Measurements from ENCODE around the gene ATL3. TPM values are rescaled to one million over a fixed set of nuclear protein-coding genes. Genes with fewer than 3 reads are reported as not detected.

The ATL3 gene, protein sequence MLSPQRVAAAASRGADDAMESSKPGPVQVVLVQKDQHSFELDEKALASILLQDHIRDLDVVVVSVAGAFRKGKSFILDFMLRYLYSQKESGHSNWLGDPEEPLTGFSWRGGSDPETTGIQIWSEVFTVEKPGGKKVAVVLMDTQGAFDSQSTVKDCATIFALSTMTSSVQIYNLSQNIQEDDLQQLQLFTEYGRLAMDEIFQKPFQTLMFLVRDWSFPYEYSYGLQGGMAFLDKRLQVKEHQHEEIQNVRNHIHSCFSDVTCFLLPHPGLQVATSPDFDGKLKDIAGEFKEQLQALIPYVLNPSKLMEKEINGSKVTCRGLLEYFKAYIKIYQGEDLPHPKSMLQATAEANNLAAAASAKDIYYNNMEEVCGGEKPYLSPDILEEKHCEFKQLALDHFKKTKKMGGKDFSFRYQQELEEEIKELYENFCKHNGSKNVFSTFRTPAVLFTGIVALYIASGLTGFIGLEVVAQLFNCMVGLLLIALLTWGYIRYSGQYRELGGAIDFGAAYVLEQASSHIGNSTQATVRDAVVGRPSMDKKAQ
- total RNA-seq: 129 and 159 TPM in 2 replicates

DNA sequence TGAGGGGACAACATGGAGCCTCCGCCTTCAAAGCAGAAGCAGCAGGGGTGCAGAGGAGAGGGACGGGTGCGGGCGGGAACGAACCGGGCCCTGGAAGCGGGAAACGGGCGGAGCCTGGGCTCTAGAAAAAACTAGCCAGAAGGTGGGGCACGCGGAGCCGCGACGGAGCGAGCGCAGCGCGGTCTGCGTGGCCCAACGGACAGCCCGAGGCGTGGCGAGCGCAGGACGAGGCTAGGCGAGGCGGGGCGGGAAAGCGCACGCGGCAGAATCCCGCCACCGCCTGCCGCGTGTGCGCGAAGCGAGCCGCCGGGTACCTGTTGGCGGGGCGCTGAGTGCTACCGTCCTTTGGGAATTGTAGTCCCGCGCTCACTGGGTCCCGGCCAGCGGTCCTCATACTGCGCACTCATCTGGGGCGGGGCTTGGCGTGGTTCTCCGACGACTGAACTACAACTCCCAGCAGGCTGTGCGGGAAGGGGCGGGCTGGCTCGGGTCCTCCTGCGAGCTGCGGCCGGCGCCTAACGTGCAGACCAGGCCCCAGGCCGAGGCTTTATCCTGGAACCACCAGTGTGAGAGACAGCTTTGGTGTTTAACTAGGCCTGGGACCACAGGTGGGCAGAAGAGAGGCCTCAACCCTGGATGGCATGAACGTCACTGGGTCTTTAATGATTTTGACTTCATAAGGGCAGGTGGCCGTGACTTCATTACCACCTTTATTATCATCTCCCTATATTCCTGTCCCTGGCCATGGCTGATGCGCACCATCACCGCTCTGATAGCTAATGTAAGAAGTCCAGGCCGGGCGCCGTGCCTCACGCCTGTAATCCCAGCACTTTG, at the start of gene ATL3:
Gene ATL3, minus strand, starts transcription at position 55 of the 834 bp plus-strand sequence. Its CDS starts 41 bp downstream, at position 14.

DNA sequence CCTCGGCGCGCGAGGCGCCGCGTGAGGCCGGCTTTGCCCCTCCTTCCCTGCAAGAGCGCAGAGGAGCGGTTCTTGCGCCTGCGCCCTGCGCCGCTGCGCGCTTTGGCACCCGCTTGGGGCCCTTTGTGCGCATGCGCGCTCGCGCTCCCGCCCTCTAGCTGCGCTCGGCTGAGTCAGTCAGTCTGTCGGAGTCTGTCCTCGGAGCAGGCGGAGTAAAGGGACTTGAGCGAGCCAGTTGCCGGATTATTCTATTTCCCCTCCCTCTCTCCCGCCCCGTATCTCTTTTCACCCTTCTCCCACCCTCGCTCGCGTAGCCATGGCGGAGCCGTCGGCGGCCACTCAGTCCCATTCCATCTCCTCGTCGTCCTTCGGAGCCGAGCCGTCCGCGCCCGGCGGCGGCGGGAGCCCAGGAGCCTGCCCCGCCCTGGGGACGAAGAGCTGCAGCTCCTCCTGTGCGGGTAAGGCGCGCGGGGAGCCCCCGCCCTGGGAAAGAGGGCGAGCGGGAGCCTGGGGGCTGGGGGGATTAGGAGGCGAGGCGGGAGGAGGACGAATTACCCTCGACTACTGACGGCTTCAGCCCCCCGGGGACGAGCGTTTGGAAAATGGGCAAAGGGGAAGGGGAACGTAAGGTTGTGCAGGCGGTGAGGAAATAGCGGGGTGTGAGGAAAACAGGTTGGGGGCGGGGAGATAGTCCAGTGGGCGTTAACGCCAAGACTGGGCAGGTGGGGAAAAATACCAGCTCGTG, 10.3 kb upstream of the ATL3 start, which contains the start of gene RTN3:
Gene RTN3, plus strand, starts transcription at position 180 of the 745 bp plus-strand sequence. Its CDS starts 137 bp downstream, at position 317.

DNA sequence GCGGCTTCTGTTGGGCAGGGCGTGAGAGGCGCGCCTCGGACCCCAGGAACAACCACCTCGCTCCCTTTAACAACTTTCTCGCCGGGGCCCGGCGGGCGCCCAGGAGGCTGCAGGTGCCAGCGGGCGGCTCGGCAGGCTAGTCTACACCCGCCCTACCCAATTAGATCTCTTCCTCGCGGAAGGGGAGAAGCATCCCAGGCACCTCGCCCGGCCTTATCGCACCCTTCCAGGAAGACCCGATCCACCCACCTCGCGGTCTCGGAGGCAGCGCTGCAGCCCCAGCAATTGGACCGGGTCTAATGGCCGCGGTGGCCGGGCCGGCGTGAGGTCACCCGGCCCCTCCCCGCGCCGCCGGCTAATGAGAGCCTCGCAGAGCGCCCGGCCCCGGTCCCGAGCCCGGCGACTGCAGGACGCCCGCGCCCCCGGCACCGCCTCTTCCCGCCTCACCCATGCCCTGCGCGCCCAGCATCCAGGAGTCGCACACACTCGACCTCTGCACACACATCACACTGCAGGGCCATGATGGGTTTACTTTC, 57.0 kb downstream of the ATL3 start, which contains the start of gene PLAAT3:
Gene PLAAT3, minus strand, starts transcription at position 298 of the 536 bp plus-strand sequence. CDS start 419 bp downstream, outside the sequence.

Small RNA genes within 50 kb of the gene (small RNA-seq; reads per million reads assigned to genes)
- not detected for gene AP000753.3

Other genes starting within 250 kb of the ATL3 start
- gene PLAAT5, start 180.2 kb downstream of the ATL3 start, total RNA-seq: under 0.01 and 0.73 TPM in 2 replicates
- under 0.01 and 0.20 TPM in 2 replicates for gene LGALS12, start 165.3 kb downstream of the ATL3 start, total RNA-seq
- 2.3 and 4.8 TPM in 2 replicates for gene PLAAT4, start 134.6 kb downstream of the ATL3 start, total RNA-seq
- not detected in 2 replicates for gene PLAAT2, start 108.0 kb downstream of the ATL3 start, total RNA-seq
- gene PLAAT3, start 56.9 kb downstream of the ATL3 start, total RNA-seq: 14.9 and 16.2 TPM in 2 replicates
- 74.6 and 74.7 TPM in 2 replicates for gene RTN3, start 10.1 kb upstream of the ATL3 start, total RNA-seq
- 9.6 and 22.5 TPM in 2 replicates for gene ZFTA, start 97.4 kb upstream of the ATL3 start, total RNA-seq
- gene SPINDOC, start 142.1 kb upstream of the ATL3 start, total RNA-seq: 14.0 and 16.4 TPM in 2 replicates
- gene MARK2, start 167.7 kb upstream of the ATL3 start, total RNA-seq: 11.0 and 15.2 TPM in 2 replicates
- 1.8 and 2.7 TPM in 2 replicates for gene RCOR2, start 245.8 kb upstream of the ATL3 start, total RNA-seq